ENCODE results near the gene SNAPC3.
"Not testable (repeated sequence)": the region's sequence is repeated elsewhere in the genome, so short reads cannot be mapped to it uniquely, and the experiment has no call there.

The SNAPC3 gene

DNA sequence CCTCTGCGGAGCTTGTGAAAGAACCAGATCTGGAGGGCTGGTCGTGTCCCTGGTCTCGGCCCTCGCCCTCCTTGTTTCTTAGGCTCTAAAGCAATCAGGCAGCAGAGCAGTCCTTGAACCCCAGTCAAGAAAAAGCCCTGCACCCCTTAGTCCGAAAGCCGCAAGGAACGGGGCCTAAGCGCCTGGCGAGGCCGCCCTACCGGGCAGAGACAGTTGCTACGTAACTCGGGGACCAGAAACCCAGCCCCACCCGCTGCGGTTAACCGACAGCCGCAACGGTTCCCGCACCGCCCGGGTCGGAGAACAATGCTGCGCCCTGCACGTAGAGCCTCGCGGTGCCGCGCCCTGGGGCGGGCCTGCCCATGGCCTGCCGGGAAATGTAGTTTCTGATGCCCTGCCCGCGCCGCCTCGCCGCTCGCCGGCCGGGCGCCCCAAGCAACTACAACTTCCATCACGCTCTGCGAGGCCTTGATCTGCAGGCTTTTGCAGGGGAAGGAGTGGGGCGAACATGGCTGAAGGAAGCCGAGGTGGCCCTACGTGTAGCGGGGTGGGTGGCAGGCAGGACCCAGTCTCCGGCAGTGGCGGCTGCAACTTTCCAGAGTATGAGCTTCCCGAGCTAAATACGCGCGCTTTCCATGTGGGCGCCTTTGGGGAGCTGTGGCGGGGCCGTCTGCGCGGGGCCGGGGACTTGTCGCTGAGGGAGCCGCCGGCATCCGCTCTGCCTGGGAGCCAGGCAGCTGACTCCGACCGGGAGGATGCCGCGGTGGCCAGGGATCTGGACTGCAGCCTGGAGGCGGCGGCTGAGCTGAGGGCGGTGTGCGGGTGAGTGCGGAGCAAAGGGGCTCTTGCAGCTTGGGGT is at the start of gene SNAPC3:
TSS of gene SNAPC3 (plus strand) at position 505 of the 859 bp plus-strand sequence. CDS start at position 509, 4 bp downstream.
- peak; percentile 89 to 90 for DNase-seq

- DNase-seq = no peak
These were observed 48.8 kb upstream of the SNAPC3 start for GRCh38 chr9:15373881-15374280.

DNA sequence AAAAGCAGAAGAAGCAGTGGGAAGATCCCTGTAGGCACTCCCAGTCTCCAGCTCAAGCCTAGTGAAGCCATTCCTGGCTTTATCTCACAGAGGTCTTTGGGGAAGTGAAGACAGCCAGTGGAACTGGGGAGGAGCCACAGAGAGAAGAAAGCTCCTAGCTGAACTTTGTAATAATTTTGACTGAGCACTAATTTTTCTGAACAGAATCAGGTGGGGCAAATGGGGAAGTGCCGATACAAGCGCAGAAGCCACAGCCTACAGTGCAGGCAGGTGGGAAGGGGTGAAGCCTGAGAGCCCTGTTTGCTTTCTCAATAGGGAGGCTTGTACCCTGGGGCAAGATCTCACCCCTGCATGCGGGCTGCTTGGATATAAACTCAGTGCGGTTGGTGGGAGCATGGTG is 48.4 kb upstream of the SNAPC3 start:
- no peak for DNase-seq

DNA sequence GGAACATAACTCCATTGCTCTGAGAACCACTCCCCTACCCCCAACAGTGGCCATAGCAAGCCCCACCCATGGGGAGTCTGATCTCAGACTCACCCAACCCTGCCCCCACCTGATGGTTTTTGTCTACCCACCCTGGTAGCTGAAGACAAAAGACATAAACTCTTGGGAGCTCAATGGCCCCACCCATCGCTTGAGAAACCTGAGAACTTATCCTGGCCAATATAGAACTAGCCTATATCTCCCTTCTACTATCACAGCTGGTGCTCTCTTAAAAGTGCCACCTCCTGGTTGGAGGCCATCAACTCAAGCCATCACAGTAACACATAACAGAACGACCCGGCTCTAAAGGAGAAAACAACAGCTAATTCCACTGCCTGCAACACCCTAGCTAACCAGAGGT is 47.9 kb upstream of the SNAPC3 start:
- DNase-seq = no peak

DNA sequence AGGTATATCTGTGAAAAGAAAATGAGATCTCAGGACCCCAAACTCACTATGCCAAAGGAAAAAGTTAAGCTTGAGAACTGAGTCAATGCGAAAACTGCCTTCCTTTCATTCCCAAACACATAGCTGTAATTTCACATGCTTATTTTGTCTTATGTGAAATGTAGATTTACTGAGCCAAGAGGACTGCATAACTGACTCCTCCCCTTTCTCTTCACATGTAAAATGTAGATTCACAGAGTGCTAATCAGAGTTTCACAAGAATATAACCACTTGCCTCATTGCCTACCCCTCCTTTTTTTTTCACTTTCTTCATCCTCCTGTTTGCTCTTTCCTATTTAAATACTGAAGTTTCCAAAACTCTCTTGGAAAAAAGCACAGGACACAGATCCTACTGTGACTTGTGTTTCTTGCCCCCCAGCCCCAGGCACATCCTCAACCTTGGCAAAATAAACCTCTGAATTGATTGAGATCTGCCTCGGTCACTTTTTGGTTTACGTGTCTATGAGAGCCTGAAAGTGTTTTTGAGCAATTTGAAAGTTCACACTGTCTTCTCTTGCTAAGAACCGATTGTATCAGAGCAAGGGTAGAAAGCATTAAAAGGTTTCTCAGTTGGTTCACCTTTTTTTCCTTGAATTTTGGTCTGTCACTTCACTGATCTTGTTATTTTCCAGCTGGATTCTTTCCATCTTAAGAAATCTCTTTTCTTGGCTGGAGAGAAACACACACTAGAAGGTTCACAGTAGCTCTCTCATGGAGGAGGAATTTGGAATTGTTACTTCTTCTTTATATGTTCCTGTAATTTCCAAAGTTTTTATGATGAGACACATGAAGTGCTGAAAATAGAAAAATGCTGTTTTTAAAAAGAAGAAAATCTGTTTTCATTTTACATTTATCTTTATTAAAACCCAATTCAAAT is 44.8 kb upstream of the SNAPC3 start:
- no peak for DNase-seq

DNA sequence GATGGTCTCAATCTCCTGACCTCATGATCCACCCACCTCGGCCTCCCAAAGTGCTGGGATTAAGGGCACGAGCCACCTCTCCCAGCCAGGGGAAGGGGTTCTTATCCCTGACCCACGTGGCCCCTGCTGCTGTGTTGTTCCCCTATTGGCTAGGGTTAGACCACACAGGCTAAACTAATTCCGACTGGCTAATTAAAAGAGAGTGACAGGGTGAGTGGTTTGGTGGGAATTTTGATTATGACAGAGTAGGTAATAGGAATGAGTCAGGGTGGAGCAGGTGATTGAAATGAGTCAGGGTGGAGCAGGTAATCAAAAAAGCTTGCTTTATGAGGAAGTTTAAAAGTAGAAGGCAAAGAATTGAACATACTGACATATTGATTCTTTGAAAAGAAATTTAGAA is 43.4 kb upstream of the SNAPC3 start:
- not testable (repeated sequence) for DNase-seq

DNA sequence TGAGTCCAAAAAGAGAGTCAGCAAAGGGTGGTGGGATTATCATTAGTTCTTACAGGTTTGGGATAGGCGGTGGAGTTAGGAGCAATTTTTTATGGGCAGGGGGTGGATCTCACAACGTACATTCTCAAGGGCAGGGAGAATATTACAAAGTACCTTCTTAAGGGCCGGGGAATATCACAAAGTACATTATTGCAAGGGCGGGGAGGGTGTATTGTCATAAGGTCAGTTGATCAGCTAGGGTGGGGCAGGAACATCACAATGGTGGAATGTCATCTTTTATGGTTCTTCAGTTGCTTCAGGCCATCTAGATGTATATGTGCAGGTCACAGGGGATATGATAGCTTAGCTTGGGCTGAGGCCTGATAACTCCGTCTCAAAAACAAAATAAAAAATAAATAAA is 42.8 kb upstream of the SNAPC3 start:
- DNase-seq = not testable (repeated sequence)

DNA sequence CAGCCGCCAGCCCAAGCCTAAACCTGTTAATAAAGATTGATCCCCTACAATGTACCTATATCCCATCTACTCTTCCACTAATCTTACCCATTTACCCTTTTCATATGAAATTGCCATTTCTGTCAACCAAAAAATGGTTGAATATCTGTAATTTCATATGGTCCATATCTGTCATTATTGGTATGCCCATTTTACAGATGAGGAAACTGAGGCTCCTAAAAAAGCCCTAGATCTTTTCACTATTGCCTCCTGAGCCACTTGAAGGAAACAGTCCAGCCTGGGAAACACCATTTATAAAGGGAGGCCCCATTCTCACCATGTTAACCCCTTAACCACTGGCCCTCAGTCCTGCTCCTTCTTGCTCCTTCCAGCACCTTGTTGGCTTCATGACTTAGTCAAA is 41.2 kb upstream of the SNAPC3 start:
- DNase-seq = no peak

DNA sequence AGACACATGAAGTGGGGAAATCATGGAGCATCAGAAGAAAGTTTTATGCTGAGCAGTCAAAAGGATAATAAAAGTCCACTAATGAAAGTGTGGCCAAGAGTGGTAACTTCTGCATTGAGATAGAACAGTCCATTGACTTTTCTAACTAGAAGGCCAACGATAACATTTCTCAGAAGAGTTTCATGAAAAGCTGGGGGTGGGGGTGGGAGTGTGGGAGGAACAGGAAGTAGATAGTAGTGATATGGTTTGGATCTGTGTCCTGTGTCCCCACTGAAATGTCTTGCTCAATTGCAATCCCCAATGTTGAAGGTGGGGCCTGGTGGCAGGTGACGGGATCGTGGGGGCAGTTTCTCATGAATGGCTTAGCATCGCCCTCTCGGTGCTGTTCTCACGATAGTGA is 36.2 kb upstream of the SNAPC3 start:
- DNase-seq = no peak

DNA sequence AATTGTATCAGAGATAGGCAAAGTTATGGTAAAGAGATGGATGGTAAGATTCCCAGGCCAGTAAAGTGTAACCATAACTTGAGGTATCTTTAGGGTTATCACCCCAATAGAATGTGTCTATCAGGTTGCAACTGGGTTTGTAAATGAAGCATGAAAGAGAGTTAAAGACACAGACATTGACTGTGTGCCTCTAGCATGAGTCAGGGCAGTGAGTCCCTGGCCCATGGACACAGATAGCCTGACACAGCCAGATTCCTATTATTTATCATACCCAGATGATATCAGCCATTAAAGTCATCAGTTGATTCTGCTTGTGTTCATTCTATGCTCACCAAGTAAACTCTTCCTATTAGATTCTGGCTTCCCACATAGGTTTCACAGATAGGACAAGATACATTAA is 33.5 kb upstream of the SNAPC3 start:
- no peak for DNase-seq

- DNase-seq = no peak
These were observed 33.0 kb upstream of the SNAPC3 start for GRCh38 chr9:15389631-15390030.

- no peak for DNase-seq
These were observed 32.5 kb upstream of the SNAPC3 start for GRCh38 chr9:15390201-15390600.

GRCh38 chr9:15392363-15392762 is 30.3 kb upstream of the SNAPC3 start:
- DNase-seq = no peak

DNA sequence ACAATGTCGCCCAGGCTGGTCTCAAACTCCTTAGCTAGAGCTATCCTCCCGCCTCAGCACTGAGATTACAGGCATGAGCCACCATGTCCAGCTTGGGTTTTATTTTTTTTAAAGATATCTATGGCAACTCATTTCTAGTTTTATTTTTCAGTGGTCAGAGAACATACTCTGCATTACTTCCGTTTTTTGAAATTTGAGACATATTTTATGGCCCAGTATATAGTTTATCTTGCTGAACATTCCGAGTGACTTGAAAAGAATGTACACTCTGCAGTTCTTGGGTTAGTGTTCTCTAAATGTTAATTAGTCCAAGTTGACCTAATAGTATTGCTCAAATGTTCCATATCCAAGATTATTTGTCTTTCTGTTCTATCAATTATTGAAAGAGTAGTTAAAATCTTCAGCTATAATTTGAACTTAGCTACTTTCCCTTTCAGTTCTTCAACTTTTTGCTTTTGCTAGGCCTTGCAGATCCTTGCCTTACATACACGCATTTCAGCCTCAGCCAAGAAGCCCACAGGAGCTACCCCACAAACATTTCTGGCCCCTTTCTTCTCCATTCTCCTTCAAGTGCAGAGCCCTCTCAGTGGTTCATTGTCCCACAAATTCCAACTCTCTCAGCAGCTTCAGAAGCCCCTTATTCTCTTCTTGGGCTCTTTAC is 22.3 kb upstream of the SNAPC3 start:
- DNase-seq = no peak

- no peak for DNase-seq
These were observed 21.4 kb upstream of the SNAPC3 start for GRCh38 chr9:15401266-15401665.

DNA sequence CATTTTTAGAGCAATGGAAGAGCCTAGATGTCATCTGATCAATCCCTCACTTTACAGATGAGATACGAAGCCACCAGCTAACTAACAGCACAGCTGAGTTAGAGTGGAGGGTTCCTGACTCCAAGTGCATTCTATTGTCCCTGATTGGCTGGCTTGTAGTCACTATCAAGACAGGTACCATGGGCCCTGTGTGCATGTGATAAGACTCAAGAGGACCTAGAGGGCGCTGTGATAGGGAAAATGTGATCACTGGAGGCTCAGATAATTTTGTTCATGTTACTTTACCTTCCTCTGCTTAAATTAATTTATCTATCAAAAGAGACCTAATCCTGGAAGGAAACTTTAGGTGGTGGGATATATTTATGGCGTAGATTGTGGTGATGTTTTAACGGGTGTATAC is 19.5 kb upstream of the SNAPC3 start:
- DNase-seq = no peak

DNA sequence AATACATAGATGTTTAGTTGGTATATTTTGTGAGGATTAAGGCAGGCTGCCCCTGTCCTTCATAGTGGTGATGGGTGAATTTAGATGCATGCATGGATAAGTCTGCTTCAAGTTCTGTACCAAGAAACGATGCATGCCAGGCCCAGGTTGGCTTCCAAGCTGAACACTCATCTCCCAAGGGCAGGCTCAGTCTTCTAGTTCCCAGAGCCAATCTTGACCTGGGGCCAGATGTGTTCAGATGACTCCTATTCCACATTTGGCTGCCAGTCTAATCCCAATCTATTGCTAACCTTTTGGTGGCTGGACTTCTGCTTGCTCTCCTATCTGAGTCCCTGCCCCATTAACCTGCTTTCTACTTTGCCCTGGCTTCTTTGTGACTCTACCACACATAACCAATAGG is 18.5 kb upstream of the SNAPC3 start:
- DNase-seq = no peak

- DNase-seq = peak; percentile 14 to 40
These were observed 5.8 kb upstream of the SNAPC3 start for GRCh38 chr9:15416880-15417279.

DNA sequence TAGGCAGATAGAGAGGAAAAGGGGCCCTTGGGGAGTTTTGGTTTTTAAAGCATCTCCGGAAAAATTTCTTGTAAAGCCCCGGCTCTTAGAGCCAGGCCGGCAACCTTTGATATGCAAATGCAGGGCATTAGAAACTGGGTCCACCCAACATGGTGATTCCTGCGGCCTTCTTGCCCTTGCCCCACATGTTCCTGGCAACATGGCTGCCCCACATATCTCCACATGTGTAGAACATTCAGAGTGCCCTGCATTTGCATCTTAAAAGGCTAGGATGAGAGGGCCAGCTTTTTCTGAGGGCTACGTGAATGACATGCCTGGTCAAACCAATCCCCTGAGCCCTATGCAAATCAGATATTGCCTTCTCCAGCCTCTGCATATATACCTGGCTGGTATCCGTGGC is 5.0 kb upstream of the SNAPC3 start:
- DNase-seq = no peak

DNA sequence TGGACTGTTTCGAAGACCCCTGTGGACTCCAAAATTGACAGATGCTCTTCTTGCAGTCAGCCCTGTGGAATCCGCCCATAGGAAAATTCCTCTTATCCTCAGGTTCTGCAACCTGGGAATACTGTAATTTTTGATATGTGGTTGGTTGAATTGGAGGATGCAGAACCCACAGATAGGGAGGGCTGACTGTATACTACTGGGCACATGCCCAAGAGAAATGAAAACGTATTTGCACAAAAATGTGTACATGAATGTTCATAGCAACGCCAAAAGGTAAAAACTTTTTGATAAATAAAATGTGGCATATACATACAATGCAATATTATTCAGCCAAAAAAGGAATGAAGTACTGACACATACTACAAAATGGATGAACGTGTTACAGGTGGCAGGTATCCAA is 1.9 kb upstream of the SNAPC3 start:
- DNase-seq = no peak

GRCh38 chr9:15421532-15421931 is 1.1 kb upstream of the SNAPC3 start:
- DNase-seq = no peak

- DNase-seq = no peak
These were observed 695 bp upstream of the SNAPC3 start for GRCh38 chr9:15421990-15422371.

DNA sequence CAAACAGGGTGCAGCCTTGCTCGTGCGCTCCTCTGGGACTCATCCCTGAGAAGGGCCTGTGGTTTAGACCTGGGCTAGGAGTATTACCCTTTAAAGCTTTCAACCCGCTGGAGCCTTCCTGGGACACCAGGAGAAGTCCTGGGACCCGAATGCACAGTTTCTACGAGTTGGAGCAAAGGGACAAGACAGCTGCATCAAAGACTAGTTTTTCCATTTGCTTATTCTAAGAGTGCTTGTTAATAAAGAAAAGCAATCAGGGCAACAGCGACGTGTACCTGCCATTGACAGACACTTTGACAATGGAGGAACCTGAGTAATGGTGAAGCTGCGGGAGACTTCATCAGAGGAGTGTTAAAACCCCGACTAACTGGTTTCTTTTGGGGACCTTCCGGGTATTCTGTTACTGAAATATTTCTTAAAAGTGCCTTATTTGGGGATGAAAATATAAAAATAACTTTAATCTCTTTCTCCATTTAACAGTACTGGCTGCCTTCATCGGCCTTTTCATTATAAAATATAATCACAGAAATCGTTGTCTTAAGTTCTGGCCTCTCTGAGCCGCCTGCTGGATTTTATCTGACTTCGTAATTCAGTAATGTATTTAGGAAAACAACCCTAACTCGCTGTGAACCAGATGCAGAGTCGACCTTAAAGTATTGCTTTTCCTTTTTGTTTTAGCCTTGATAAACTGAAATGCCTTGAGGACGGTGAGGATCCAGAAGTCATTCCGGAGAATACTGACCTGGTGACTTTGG is 732 bp downstream of the SNAPC3 start:
- DNase-seq = no peak

Measured in activated CD4-positive, alpha-beta T cell treated with anti-CD3 and anti-CD28 coated beads for 4 hours (primary cell).